ENCODE data around the gene SNRPD3. TPM values are rescaled to one million over a fixed set of nuclear protein-coding genes. Genes with fewer than 3 reads are reported as not detected.

Gene SNRPD3
- total and polyA plus RNA-seq, 12 donors, result 55.7 to 223 (median 87.8) TPM

DNA sequence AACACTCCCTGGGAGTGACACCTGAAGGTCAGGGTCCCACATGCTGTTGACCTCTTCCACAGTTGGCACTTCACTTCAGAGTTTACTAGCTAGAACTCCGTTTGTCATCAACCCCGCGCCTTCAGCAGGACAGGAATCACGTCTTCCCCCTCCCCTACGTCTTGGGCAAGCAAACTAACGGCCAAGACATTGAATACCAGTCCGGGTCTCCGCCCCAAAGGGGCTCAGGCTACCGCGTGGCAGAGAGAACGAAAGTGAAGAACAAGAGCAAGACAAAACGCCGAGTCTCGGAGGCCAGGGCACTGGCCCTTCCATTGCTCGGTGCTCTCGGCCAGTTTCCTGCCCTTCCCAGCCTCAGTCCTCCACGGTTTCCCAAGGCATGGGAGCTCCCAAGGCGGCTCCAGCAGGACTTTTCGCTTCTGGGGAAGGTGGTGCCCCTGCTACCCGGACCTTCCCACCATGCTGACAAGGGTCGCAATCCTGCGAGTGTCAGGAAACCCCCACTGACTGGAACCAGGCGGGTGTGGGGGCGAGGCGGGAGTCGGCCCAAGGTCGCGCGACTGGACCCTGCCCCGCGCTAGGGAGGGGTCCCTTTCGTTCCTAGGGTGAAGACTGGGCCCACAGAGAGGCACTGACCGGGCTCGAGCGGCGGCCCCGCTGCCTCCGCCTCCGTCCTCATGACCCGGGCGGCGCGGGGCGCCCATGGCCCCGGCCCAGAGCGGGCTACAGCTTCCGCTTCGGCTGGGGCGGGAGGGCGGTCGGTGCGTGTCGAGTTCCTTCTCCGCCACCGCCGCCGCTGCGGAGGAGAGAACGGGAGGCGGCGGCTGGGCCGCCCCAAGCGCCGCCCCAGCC, 1.3 kb upstream of the SNRPD3 start, which contains the start of gene GUCD1:
Gene GUCD1, minus strand, starts transcription at position 826 of the 852 bp plus-strand sequence. Its CDS starts 147 bp downstream, at position 679.
- Histone ChIP-seq H3K36me3 (replicated peaks in 1 of 2) (peaks cover 0 to 25% of the 10 kb centered on the region in 2 donors), H3K27me3 (no peaks in the 10 kb centered on the region), H3K4me1 (replicated peaks in 1 of 2) (peaks cover 34 to 51% of the 10 kb centered on the region in 2 donors), H3K9me3 (replicated peaks in 1 of 3) (no peaks in the 10 kb centered on the region), H3K27ac (peak within 1 kb of the TSS; percentile 86 to 99 (median 95)), H3K4me3 (peak within 1 kb of the TSS; percentile 68 to 89 (median 82))
- intact Hi-C loops (cut with DNase I), result no loop called here
- peak; percentile 40 to 75 (median 56) for DNase-seq
- TF ChIP-seq, protein P1, sequence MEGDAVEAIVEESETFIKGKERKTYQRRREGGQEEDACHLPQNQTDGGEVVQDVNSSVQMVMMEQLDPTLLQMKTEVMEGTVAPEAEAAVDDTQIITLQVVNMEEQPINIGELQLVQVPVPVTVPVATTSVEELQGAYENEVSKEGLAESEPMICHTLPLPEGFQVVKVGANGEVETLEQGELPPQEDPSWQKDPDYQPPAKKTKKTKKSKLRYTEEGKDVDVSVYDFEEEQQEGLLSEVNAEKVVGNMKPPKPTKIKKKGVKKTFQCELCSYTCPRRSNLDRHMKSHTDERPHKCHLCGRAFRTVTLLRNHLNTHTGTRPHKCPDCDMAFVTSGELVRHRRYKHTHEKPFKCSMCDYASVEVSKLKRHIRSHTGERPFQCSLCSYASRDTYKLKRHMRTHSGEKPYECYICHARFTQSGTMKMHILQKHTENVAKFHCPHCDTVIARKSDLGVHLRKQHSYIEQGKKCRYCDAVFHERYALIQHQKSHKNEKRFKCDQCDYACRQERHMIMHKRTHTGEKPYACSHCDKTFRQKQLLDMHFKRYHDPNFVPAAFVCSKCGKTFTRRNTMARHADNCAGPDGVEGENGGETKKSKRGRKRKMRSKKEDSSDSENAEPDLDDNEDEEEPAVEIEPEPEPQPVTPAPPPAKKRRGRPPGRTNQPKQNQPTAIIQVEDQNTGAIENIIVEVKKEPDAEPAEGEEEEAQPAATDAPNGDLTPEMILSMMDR (IDR thresholded peaks at IDR 0.05), result no peak
- TF ChIP-seq POLR2A (IDR thresholded peaks at IDR 0.05), result peak; percentile 68 to 85
- 0 to 1% (median 0%) methylated on average over 15 to 64 of the region's 64 CpGs for WGBS, 4 donors

DNA sequence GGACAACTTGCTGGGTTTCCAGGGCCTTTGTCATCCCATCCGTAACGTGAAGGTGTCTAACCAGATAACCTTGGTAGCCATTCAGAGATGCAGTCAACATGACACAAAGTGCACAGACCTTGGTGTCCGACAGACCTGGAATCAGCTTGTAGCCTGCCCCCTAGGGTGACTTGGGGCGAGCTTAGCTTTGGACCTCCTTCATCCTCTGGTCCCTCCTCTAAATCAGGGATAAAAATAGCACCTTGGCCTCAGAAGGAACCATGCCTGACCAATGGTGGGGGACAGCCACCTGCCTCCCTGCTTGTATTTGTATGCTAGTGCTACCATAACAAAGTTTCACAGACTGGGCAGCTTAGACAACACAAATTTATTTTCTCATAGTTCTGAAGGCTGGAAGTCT, 3.7 kb downstream of the SNRPD3 start:
- TF ChIP-seq, protein P1 (IDR thresholded peaks at IDR 0.05), result no peak
- no peak for TF ChIP-seq POLR2A (IDR thresholded peaks at IDR 0.05)
- peaks cover 11 to 31% of the 10 kb centered on the region in 2 donors for H3K4me1 ChIP-seq (replicated peaks in 1 of 2)
- H3K36me3 ChIP-seq (replicated peaks in 1 of 2), result peaks cover 0 to 35% of the 10 kb centered on the region in 2 donors
- DNase-seq, result no peak
- intact Hi-C loops (cut with DNase I), result no loop called here
- H3K27me3 ChIP-seq, result no peaks in the 10 kb centered on the region
- H3K9me3 ChIP-seq (replicated peaks in 1 of 3), result no peaks in the 10 kb centered on the region
- no peak overlapping the region for H3K4me3 ChIP-seq
- no peak overlapping the region for H3K27ac ChIP-seq
- 35 to 63% (median 49%) methylated on average over 2 to 4 of the region's 4 CpGs for WGBS, 4 donors

DNA sequence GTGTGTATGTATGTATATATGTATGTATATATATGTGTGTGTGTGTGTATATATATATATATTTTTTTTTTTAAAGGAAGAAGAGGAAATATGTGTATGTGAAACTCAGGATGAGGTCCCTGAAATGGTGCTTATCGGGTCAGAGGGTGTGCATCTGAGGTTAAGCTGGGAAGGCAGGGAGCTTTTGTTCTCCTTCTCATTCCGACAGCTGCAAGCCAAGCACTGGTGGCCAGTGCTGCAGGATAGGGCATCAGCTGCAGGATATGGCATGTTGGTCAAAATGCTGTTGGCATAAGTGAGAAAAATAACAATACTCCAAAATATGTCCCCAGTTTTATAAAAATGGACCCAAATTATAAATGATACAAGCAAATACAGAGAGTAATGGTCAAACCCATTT, 7.4 kb downstream of the SNRPD3 start:
- TF ChIP-seq, protein P1 (IDR thresholded peaks at IDR 0.05), result no peak
- no peak for TF ChIP-seq POLR2A (IDR thresholded peaks at IDR 0.05)
- peaks cover 0 to 32% of the 10 kb centered on the region in 2 donors for H3K36me3 ChIP-seq (replicated peaks in 1 of 2)
- WGBS, 4 donors, result 88 to 93% (median 89%) methylated on average over 2 of the region's 2 CpGs

DNA sequence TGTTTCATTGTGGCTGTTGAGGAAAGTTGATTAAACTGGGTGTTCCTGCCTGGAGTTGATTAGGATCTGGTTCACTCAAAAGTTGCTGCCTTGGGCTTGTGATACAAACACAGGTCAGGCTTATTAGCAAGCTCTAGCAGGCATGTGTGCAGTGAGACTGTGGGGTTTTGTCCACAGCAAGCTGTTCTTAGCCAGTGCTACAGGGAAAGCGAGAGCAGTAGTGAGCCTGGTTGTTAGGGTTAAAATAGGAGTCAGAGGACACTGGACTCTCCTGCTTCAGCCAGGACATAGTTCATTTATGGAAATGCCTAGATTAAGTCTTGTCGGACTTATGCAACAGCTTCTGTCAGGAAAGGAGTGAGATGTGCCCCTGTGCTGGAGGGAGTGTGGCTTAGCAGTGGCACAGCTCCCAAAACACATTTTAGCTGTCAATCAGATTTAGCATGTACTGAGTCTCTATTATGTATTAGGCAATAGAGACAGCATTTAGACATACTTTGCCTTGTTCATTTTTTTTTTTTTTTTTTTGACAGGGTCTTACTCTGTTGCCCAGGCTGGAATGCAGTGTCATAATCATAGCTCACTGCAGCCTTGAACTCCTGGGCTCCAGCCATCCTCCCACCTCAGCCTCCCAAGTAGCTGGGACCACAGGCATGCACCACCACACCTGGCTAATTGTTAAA, 8.7 kb downstream of the SNRPD3 start:
- peak overlapping the region in 2 of 5 donors; percentile 28 to 40 for H3K27ac ChIP-seq
- H3K36me3 ChIP-seq (replicated peaks in 1 of 2), result peaks cover 0 to 34% of the 10 kb centered on the region in 2 donors
- no peaks in the 10 kb centered on the region for H3K9me3 ChIP-seq (replicated peaks in 1 of 3)
- H3K4me3 ChIP-seq, result no peak overlapping the region
- H3K27me3 ChIP-seq, result no peaks in the 10 kb centered on the region
- TF ChIP-seq POLR2A (IDR thresholded peaks at IDR 0.05), result no peak
- TF ChIP-seq, protein P1 (IDR thresholded peaks at IDR 0.05), result no peak
- intact Hi-C loops (cut with DNase I), result no loop called here
- DNase-seq, result peak in 1 of 7 donors; percentile 50
- H3K4me1 ChIP-seq (replicated peaks in 1 of 2), result peaks cover 0 to 37% of the 10 kb centered on the region in 2 donors
- 51 to 56% (median 55%) methylated on average over 2 of the region's 2 CpGs for WGBS, 4 donors

More for the DNA sequence above, 7.4 kb downstream of the SNRPD3 start:
- intact Hi-C loops (cut with DNase I), result no loop called here
- no peaks in the 10 kb centered on the region for H3K9me3 ChIP-seq (replicated peaks in 1 of 3)
- DNase-seq, result no peak
- no peaks in the 10 kb centered on the region for H3K27me3 ChIP-seq
- H3K27ac ChIP-seq, result no peak overlapping the region
- peaks cover 0 to 38% of the 10 kb centered on the region in 2 donors for H3K4me1 ChIP-seq (replicated peaks in 1 of 2)
- no peak overlapping the region for H3K4me3 ChIP-seq
